ENCODE measurements around the gene HOATZ. TPM values are rescaled to one million over a fixed set of nuclear protein-coding genes. Genes with fewer than 3 reads are reported as not detected.

HOATZ gene
- total RNA-seq, 1 donor from 2014 or later: not detected

DNA sequence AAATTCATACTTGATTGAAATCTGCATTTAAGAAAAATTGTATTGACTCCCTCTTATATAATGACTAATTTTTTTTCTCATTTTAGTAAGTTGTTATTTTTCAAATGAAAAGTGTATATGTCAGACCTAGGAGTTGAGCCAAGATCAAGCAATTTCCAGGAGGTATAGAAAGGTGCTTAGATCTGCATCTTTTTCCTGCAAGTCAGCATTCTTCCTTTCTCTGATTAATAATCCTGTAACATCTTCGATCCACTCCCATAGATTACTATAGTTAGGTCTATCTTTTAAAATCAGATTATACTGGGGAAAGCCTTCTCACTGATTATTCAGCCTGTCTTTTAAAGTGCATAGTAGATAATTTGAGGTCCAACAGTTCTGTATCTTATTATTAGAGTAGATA lies 12.7 kb downstream of the HOATZ start:
- no peak overlapping the region for H3K4me3 Mint-ChIP-seq
- no peak for DNase-seq (ENCODE audit: low read depth, low spot score)
- H3K36me3 Mint-ChIP-seq (ENCODE audit: low read depth): no peaks in the 10 kb centered on the region
- peaks cover 33% of the 10 kb centered on the region for H3K4me1 Mint-ChIP-seq
- H3K27ac Mint-ChIP-seq (ENCODE audit: unreplicated experiment): no peak overlapping the region
- no peaks in the 10 kb centered on the region for H3K27me3 Mint-ChIP-seq (ENCODE audit: low read depth)
- no peaks in the 10 kb centered on the region for H3K9me3 Mint-ChIP-seq
- TF ChIP-seq, protein P1, sequence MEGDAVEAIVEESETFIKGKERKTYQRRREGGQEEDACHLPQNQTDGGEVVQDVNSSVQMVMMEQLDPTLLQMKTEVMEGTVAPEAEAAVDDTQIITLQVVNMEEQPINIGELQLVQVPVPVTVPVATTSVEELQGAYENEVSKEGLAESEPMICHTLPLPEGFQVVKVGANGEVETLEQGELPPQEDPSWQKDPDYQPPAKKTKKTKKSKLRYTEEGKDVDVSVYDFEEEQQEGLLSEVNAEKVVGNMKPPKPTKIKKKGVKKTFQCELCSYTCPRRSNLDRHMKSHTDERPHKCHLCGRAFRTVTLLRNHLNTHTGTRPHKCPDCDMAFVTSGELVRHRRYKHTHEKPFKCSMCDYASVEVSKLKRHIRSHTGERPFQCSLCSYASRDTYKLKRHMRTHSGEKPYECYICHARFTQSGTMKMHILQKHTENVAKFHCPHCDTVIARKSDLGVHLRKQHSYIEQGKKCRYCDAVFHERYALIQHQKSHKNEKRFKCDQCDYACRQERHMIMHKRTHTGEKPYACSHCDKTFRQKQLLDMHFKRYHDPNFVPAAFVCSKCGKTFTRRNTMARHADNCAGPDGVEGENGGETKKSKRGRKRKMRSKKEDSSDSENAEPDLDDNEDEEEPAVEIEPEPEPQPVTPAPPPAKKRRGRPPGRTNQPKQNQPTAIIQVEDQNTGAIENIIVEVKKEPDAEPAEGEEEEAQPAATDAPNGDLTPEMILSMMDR (conservative IDR thresholded peaks at IDR 0.05): no peak

DNA sequence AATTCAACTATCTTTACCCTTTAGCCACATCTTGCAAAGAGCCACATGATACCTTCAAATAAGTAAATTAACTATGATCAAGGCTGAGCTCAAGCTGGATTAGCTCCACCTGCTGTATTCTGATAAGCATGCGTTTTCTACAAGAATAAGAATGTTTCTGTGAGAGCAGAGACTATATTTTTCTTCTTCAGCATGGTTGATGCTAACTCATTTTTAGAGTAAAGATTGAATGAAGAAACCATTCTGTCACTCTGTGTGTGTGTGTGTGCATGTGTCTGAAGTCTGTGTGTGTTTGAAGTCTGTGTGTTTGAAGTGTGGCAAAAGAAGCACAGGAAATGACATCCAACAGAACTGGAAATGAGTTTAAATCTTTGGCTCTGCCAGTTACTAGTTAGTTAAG lies 14.0 kb downstream of the HOATZ start:
- no peak for DNase-seq (ENCODE audit: low read depth, low spot score)
- no peak overlapping the region for H3K4me3 Mint-ChIP-seq
- H3K27me3 Mint-ChIP-seq (ENCODE audit: low read depth): no peaks in the 10 kb centered on the region
- no peaks in the 10 kb centered on the region for H3K36me3 Mint-ChIP-seq (ENCODE audit: low read depth)
- peaks cover 35% of the 10 kb centered on the region for H3K4me1 Mint-ChIP-seq
- H3K27ac Mint-ChIP-seq (ENCODE audit: unreplicated experiment): no peak overlapping the region
- no peaks in the 10 kb centered on the region for H3K9me3 Mint-ChIP-seq
- TF ChIP-seq, protein P1 (conservative IDR thresholded peaks at IDR 0.05): no peak

GRCh38 chr11:111530091-111530490 lies 15.5 kb downstream of the HOATZ start:
- H3K27me3 Mint-ChIP-seq (ENCODE audit: low read depth): peaks cover 7% of the 10 kb centered on the region
- peak overlapping the region; percentile 23 for H3K27ac Mint-ChIP-seq (ENCODE audit: unreplicated experiment)
- peaks cover 35% of the 10 kb centered on the region for H3K4me1 Mint-ChIP-seq

DNA sequence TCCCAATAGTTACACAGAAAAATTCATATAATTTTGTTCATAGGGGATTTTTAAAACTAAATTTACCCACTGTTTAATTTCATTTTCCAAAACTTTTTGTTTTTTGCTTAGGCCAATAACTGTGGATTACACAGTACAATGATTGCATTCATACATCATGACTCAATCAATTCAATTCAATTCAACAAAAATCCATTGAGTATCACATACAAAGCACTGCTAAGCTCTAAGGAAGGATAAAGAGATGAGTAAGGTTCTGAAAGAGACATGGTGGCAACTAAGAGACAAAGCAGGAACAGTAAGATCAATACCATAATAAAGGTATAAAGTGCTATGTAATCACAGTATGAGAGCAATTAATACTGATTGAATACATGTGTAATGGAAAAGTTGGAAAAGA lies 16.6 kb downstream of the HOATZ start:
- Mint-ChIP-seq H3K9me3 (no peaks in the 10 kb centered on the region), H3K36me3 (ENCODE audit: low read depth) (no peaks in the 10 kb centered on the region), H3K27ac (ENCODE audit: unreplicated experiment) (no peak overlapping the region), H3K4me1 (peaks cover 32% of the 10 kb centered on the region), H3K4me3 (no peak overlapping the region), H3K27me3 (ENCODE audit: low read depth) (peaks cover 8% of the 10 kb centered on the region)
- no peak for DNase-seq (ENCODE audit: low read depth, low spot score)
- TF ChIP-seq, protein P1 (conservative IDR thresholded peaks at IDR 0.05): no peak

More at GRCh38 chr11:111530091-111530490, 15.5 kb downstream of the HOATZ start:
- no peak for DNase-seq (ENCODE audit: low read depth, low spot score)
- H3K4me3 Mint-ChIP-seq: no peak overlapping the region
- TF ChIP-seq, protein P1 (conservative IDR thresholded peaks at IDR 0.05): no peak
- no peaks in the 10 kb centered on the region for H3K36me3 Mint-ChIP-seq (ENCODE audit: low read depth)
- H3K9me3 Mint-ChIP-seq: no peaks in the 10 kb centered on the region

GRCh38 chr11:111531687-111532364 lies 17.2 kb downstream of the HOATZ start:
- Mint-ChIP-seq H3K4me1 (peaks cover 27% of the 10 kb centered on the region), H3K4me3 (no peak overlapping the region)
- DNase-seq (ENCODE audit: low read depth, low spot score): no peak

More at GRCh38 chr11:111531687-111532364, 17.2 kb downstream of the HOATZ start:
- H3K27ac Mint-ChIP-seq (ENCODE audit: unreplicated experiment): peak overlapping the region; percentile 58
- H3K9me3 Mint-ChIP-seq: no peaks in the 10 kb centered on the region
- peaks cover 15% of the 10 kb centered on the region for H3K27me3 Mint-ChIP-seq (ENCODE audit: low read depth)
- TF ChIP-seq, protein P1 (conservative IDR thresholded peaks at IDR 0.05): no peak
- no peaks in the 10 kb centered on the region for H3K36me3 Mint-ChIP-seq (ENCODE audit: low read depth)

All from neural crest cell (in vitro differentiated cells).